ENCODE measurements around the gene C2CD4C. TPM values are rescaled to one million over a fixed set of nuclear protein-coding genes. Genes with fewer than 3 reads are reported as not detected.
"Not testable (repeated sequence)": the region's sequence is repeated elsewhere in the genome, so short reads cannot be mapped to it uniquely, and the experiment has no call there.

Gene C2CD4C
- polyA plus RNA-seq, 1 experiment, result 0.07 TPM

DNA sequence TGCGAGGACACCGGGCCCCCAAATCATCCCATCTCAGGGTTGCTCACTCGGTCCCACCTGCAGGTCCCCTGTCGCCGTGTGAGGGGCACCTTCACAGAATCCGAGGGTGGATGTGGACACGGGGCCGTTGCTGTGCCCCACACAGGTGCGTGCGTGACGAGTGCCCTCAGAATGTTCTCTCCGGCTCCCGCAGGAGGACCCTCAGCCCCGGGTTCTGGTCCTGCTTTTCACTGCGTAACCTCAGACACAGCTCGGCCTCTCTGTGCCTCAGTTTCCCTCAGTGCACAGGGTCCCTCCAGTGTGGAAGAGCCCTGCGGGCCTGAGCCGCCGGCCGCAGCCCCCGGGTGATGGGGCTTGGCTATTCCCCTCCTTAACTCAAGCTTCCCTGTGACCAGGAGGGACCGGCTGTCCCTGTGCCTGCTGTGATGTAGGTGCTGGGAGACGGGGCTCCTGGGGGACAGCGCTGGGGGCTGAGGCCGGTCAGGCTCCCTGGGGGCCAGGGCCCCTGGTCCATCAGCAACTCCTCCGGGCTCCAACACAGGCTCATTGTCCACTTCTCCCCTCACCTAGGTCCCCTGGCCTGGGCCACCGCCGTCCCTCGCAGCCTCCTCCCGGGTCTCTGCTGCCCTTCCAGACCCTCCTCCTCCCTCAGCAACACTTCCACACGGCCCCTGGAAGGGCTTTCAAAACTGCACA is 47.1 kb upstream of the C2CD4C start:
- H3K27me3 ChIP-seq (ENCODE audit: control insufficient read depth, insufficient read depth, low read length), result no peaks in the 10 kb centered on the region
- POLR2A ChIA-PET, result no interaction called here
- H3K36me3 ChIP-seq (ENCODE audit: control insufficient read depth, insufficient read depth, low read length), result no peaks in the 10 kb centered on the region
- DNase-seq (ENCODE audit: low read depth), result no peak
- TF ChIP-seq, protein P1, sequence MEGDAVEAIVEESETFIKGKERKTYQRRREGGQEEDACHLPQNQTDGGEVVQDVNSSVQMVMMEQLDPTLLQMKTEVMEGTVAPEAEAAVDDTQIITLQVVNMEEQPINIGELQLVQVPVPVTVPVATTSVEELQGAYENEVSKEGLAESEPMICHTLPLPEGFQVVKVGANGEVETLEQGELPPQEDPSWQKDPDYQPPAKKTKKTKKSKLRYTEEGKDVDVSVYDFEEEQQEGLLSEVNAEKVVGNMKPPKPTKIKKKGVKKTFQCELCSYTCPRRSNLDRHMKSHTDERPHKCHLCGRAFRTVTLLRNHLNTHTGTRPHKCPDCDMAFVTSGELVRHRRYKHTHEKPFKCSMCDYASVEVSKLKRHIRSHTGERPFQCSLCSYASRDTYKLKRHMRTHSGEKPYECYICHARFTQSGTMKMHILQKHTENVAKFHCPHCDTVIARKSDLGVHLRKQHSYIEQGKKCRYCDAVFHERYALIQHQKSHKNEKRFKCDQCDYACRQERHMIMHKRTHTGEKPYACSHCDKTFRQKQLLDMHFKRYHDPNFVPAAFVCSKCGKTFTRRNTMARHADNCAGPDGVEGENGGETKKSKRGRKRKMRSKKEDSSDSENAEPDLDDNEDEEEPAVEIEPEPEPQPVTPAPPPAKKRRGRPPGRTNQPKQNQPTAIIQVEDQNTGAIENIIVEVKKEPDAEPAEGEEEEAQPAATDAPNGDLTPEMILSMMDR (IDR thresholded peaks at IDR 0.05; ENCODE audit: insufficient read depth, low read depth, low read length), result no peak
- CTCF ChIA-PET, result interaction anchor here (1.4 kb wide), 1 partner anchor 46 kb away, joined by 4 read pairs; no protein-coding TSS in a partner anchor
- H3K4me3 ChIP-seq (ENCODE audit: low read depth, low read length), result no peak overlapping the region

DNA sequence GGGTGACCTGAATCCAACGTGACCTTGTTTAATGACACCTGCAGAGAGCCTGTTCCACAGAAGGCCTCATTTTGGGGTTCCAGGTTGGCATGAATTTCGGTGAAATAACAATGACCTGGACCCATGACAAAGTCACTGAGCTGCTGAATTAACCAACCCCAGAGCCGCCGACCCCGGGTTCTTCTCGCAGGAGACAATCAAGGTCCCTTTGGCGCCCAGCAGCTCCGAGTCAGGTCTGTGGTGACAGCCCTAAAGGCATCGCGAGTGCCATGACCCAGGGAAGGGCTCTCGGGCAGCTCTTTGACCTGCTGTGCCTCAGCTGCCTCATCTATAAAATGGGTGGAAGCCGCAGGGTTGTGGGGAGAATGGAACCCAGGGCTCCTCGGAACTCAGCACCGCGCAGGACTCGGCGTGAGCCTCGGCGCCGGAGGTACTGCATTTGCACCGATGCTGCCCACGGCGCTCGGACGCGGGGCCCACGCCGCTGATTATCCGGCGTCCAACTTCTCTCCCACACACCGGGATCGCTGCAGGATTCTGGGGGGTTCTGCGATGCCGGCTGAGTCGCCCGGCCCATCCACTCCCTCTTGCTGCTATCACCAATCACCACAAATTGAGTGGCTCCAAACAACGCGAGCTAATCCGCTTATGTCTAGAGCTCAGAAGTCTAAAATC is 46.2 kb upstream of the C2CD4C start:
- Histone ChIP-seq H3K4me3 (ENCODE audit: low read depth, low read length) (no peak overlapping the region), H3K36me3 (ENCODE audit: control insufficient read depth, insufficient read depth, low read length) (no peaks in the 10 kb centered on the region), H3K27me3 (ENCODE audit: control insufficient read depth, insufficient read depth, low read length) (no peaks in the 10 kb centered on the region)
- POLR2A ChIA-PET, result no interaction called here
- TF ChIP-seq, protein P1 (IDR thresholded peaks at IDR 0.05; ENCODE audit: insufficient read depth, low read depth, low read length), result no peak
- CTCF ChIA-PET, result interaction anchor here (1.4 to 1.5 kb wide), 2 partner anchors 16 to 45 kb away, joined by 3 to 4 read pairs; no protein-coding TSS in a partner anchor
- DNase-seq (ENCODE audit: low read depth), result no peak

DNA sequence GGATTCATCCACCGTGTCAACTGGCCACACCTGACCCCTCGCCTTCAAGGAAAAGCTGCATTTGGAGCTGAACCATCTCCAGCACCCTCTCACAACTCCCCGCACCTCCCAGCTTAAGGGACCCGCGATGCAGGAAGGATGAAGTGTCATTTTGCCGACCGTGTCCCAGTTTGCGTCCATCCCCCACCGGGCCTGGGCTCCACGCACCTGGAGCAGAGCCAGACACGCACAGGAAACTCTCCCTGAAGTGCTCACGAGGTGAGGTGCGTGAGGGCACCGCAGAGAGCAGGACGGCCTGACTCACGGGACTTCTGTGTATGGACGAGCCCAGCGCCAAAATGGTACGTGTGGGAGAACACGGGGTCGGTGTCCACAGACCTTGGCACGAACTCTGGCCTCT is 44.7 kb upstream of the C2CD4C start:
- ChIA-PET POLR2A (no interaction called here), CTCF (interaction anchor here (1.0 to 1.5 kb wide), 2 partner anchors 18 to 53 kb away, joined by 3 read pairs; no protein-coding TSS in a partner anchor)
- no peak for DNase-seq (ENCODE audit: low read depth)
- Histone ChIP-seq H3K27me3 (ENCODE audit: control insufficient read depth, insufficient read depth, low read length) (no peaks in the 10 kb centered on the region), H3K36me3 (ENCODE audit: control insufficient read depth, insufficient read depth, low read length) (no peaks in the 10 kb centered on the region), H3K4me3 (ENCODE audit: low read depth, low read length) (no peak overlapping the region)
- TF ChIP-seq, protein P1 (IDR thresholded peaks at IDR 0.05; ENCODE audit: insufficient read depth, low read depth, low read length), result no peak

DNA sequence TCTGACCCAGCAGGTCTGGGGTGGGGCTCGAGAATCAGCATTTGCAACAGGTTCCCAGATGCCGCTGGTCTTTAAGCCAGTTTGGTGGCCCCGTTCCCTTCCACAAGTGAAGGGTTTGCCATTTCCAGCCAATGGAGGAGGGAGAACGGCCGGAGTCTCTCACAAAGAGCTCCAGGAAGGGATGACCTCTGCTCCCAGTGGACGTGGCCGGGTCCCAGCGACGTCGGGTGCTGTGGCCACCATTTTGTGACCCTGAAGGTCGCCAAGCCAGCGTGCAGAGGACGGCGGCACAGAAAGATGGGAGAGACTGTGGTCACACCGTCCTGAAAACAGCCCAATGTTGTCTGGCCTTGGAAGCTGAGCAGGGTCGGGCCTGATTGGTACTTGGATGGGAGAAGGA is 43.9 kb upstream of the C2CD4C start:
- Histone ChIP-seq H3K4me3 (ENCODE audit: low read depth, low read length) (no peak overlapping the region), H3K27me3 (ENCODE audit: control insufficient read depth, insufficient read depth, low read length) (no peaks in the 10 kb centered on the region), H3K36me3 (ENCODE audit: control insufficient read depth, insufficient read depth, low read length) (no peaks in the 10 kb centered on the region)
- TF ChIP-seq, protein P1 (IDR thresholded peaks at IDR 0.05; ENCODE audit: insufficient read depth, low read depth, low read length), result no peak
- DNase-seq (ENCODE audit: low read depth), result no peak
- ChIA-PET POLR2A (no interaction called here), CTCF (interaction anchor here (1.0 kb wide), 1 partner anchor 53 kb away, joined by 3 read pairs; no protein-coding TSS in a partner anchor)

DNA sequence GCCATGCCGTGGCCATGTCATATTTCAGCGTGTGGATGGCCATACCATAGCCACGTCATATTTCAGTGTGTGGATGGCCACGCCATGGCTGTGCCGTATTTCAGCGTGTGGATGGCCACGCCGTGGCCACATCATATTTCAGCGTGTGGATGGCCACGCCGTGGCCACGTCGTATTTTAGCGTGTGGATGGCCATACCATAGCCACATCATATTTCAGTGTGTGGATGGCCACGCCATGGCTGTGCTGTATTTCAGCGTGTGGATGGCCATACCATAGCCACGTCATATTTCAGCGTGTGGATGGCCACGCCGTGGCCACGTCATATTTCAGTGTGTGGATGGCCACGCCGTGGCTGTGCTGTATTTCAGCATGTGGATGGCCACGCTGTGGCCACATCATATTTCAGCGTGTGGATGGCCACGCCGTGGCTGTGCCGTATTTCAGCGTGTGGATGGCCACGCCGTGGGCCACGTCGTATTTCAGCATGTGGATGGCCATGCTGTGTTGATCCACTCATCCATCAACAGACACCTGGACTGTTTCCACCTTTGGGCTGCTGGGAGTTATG is 42.0 kb upstream of the C2CD4C start:
- CTCF ChIA-PET; POLR2A ChIA-PET; H3K4me3 ChIP-seq (ENCODE audit: low read depth, low read length); DNase-seq (ENCODE audit: low read depth); H3K27me3 ChIP-seq (ENCODE audit: control insufficient read depth, insufficient read depth, low read length); H3K36me3 ChIP-seq (ENCODE audit: control insufficient read depth, insufficient read depth, low read length): not testable (repeated sequence)

Data from BJ (cell line).